NK-92 (cell line): ENCODE measurements around the gene SH2D1A.
"Not testable (repeated sequence)": the region's sequence is repeated elsewhere in the genome, so short reads cannot be mapped to it uniquely, and the experiment has no call there.

ENCODE experiments used
- DNase-seq: peaks from one replicate; lab custom pipeline; 2025; ENCODE audit not compliant: unreplicated experiment; lab: John Stamatoyannopoulos, UW

Gene SH2D1A

DNA sequence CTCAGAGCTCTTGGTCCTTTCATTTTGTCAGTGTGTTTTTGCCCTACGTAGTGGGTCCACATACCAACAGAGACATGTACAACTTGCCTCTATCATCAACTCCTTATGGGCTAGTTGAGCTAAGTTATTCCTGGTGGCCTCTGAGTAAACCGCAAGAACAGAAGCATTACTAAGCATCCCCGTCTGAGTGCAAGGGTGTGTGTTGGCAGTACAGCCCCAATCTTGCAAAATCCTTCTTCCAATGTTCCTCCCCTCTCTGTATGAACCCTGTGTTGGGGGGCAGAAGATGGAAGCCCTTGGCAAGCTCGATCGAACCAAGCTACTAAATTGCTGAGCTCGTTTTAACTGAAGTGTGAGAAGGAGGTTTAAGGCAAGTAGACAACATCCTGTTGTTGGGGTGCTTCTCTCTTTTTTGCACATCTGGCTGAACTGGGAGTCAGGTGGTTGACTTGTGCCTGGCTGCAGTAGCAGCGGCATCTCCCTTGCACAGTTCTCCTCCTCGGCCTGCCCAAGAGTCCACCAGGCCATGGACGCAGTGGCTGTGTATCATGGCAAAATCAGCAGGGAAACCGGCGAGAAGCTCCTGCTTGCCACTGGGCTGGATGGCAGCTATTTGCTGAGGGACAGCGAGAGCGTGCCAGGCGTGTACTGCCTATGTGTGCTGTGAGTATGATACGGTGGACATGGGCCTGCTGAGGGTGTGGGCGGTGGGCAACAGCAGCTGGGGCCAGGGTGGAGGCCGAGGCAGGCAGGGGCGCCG, at the start of gene SH2D1A:
Gene SH2D1A, plus strand, starts transcription at position 447 of the 760 bp plus-strand sequence. Its CDS starts 80 bp downstream, at position 527.
- DNase-seq, result no peak

GRCh38 chrX:124299323-124299722, 47.0 kb upstream of the SH2D1A start:
- DNase-seq, result not testable (repeated sequence)

DNA sequence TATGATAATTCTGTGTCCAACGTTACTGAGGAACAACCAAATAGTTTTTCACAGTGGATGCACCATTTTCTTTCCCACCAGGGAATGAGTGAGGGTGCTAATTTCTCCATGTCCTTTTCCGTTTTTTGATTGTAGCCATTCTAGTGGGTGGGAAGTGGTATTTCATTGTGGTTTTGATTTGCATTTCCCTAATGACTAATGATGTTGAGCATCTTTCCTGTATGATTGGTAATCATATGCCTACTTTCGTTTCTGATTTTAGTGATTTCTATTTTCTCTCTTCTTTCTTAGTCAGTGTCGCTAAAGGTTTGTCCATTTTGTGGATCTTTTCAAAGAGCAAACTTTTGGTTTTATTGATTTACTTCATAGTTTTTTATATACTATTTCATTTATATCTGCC, 46.0 kb upstream of the SH2D1A start:
- no peak for DNase-seq

DNA sequence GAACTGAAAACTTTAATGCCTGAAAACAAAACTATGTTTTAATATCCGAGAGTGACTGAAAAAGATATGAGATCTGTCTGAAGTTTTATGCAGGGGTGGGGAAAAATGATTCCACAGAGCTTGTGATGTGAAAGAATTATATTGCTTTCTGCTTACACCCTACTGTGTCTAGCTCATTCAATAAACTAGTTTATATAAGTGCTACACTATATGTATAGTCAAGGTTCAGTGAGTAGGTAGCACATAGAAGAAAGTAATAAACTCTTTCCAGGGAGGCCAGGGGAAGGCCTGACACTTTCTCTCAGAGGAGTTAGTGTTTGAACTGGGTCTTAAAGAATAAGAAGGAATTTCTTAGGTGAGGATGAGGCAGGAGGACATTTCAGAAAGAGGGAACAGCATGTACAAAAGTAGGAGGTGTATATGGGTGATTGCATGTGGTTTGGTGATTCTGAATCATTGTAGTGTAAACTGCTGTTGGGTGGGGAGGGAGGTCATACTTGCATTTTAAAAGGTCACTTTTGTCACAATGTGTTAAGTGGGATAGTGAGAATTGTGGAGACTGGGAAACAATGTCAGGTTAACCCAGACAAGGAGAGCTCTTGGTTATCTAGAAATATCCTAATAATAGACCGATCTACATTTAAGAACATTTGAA, 39.0 kb upstream of the SH2D1A start:
- DNase-seq, result no peak

DNA sequence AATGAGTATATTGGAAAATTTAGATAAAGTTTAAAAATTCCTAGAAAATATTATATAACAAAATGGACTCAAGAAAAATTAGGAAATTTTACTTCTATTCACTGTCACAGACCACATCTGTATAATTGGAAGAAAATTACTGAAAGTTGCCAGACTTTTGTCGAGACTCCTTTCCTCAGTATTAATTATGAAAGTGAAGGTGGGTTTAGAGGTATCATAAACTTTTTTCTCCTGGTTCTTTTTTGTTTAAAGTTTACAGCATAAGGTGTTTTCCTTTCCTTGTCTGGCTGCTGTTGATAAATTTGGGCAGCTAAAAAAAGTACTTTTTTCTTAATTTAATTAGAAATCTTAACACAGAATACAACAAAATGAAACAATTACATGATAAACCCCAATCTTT, 20.6 kb upstream of the SH2D1A start:
- DNase-seq, result no peak

- DNase-seq, result no peak
Observed at GRCh38 chrX:124328765-124329164, 17.6 kb upstream of the SH2D1A start.

DNA sequence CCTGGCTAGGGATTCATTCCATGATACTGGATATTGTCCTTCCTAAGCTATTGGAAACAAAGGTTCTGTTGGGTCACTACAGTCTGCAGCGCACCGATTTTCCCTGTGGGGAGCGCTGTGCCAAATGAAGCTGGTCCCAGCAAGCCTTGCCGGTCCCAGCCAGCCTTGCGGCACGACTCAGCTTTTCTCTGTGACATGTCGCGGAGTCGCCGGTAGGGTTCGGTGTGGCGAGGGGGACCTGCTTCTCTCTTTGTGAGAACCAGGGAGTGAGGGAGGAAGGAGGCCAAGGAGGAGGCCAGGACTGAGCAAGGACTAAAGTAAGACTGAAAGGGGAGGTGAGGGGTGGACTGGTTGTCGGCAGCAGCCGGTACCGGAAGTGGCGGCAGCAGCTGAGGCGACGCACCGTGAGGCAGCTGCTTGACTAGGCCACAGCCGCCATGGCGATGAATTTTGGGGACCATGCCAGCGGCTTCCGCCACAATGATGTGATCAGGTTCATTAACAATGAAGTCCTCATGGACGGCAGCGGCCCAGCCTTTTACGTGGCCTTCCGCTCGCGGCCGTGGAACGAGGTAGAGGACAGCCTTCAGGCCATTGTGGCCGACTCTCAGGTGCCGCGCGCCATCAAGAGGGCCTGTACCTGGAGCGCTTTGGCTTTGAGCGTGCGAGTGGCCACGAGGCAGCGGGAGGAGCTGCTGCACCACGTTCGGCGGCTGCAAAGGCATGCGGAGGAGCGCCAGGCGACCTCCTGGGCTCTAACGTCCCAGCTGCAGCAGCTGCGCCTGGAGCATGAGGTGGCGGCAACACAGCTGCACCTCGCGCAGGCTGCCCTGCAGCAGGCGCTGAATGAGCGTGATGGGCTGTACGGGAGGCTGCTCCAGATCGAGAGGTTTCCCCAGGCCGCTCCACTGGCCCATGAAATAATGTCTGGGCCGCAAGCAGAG, 13.6 kb upstream of the SH2D1A start, which contains the start of gene TEX13D:
Gene TEX13D, plus strand, starts transcription at position 180 of the 944 bp plus-strand sequence. Its CDS starts 258 bp downstream, at position 438.
- no peak for DNase-seq

DNA sequence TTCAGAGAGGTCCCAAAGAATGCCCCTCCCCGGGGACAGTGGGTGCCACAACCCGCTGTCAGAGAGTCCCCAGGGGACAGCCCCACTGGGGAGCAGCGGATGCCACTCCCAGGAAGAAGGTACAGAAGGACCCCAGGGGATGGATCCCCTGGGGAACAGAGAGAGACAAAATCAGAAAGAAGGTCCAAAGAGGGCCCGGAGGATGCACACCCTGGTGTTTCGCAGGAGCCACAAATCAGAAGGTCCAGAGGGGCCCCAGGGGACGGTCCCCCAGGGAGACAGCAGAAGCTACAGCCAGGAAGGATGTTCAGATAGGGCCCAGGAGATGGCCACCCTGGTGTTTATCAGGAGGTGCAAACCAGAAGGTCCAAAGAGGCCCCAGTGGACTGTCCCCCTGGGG, 12.5 kb upstream of the SH2D1A start:
- no peak for DNase-seq

DNA sequence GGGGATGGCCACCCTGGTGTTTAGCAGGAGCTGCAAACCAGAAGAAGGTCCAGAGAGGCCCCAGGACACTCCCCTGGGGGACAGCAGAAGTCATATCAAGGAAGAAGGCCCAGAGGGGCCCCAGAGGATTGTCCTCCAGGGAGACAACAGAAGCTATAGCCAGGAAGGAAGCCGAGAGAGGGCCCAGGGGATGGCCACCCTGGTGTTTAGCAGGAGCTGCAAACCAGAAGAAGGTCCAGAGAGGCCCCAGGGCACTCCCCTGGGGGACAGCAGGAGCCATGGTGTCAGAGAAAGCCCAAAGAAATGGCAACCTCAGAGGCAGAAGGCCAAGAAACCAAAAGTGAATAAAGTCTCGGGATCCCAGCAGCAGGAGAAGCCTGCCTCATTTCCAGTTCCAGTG, 11.8 kb upstream of the SH2D1A start:
- not testable (repeated sequence) for DNase-seq

GRCh38 chrX:124335598-124335997, 10.8 kb upstream of the SH2D1A start:
- no peak for DNase-seq

DNA sequence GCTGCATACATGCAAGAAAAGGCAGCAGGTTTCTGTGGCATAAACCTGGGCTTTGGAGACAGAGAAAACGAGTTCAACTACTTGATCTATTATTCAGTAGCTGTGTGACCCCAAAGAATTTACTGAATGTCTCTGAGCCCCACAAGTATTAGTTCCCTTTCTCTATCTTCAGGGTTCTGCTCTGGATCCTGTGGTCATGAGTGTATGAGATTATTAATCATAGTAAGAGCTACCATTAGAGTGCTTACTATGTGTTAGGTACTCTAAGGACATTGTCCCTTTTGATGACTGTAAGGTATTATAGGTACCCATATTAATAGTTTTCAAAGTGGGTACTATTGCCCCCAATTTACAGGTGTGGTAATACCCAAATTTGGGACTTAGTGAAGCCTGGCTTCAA, 8.4 kb upstream of the SH2D1A start:
- DNase-seq, result no peak

DNA sequence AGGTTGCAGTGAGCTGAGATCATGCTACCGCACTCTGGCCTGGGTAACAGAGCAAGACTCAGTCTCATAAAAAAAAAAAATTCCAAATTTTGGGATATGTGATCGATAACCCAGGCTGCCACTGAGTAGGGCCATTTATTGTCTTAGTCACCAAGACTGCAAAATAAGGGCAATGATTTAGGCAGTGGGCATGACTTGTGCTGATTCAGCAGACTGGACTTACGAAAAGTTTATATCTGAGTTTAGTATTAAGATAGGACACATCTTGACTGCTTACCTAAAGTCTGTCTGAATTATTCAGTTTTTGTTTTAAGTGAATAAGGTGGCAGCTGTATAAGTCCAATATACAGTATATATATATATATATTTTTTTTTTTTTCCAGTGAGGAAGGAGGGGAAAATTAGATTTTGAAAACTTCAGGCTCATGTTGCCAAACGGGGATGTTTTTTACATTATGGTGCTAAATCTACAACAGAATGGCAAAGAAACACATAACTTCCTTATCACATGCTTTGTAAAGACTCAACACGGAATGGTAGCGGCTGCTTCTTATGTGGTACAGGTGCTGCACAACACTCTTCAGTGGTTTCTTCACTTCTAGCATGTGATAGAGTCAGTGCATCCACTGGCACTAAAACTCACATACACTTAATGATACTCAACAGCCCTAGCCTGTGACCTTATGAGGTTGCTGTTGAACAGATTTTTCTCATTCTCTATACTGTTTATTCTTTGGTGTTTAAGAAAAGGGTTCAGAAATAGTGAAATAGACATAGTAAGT, 7.4 kb upstream of the SH2D1A start:
- DNase-seq, result no peak

GRCh38 chrX:124341396-124342132, 4.8 kb upstream of the SH2D1A start:
- DNase-seq, result no peak

DNA sequence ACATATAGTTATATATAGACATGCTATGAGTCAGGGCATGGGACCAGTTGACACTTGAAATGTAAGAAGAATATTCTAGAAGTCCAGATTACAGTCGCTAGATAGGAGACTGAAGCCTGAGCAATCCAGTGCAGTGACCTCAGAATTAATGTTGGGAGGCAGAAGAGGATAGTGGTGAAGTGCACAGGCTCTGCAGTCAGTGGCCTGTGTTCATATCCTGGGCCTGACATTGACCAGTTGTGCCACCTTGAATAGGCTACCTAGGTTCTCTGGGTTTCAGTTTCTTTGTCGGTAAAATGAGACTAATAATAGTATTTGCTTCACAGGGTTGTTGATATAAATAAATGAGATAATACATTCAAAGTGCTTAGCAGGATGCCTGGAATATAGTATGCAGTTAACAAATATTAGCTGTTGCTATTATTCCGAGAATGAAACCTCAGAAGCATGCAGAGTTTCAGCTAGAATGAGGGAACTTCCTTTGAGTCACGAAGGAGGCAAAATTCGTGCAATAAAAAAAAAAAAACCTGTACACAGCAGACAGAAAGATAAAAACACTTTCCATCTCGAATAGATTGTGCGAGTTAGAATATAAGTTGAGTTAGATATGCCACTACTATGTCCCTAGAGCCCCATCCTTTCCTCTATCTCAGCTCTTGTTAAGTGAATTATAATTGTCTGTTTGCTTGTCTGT, 4.0 kb upstream of the SH2D1A start:
- DNase-seq, result no peak

DNA sequence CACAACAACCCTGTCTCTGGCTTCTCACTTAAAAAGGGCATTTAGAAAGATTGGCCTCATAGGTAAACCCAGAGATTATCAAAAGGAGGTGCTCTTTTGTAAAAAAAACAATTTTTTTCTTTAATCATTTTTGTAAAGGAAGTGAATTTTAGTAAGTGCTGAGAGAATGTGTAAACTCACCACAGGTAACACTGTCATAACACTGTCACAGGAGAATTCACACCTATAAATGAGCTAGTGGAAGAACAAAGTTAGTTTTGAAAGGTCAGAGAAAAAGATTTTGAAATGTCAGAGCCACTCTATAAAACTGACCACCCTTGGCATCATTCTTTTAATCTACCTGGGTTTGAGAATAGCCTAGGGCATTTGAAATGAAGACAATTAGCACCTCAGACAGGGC, 3.3 kb upstream of the SH2D1A start:
- DNase-seq, result no peak

DNA sequence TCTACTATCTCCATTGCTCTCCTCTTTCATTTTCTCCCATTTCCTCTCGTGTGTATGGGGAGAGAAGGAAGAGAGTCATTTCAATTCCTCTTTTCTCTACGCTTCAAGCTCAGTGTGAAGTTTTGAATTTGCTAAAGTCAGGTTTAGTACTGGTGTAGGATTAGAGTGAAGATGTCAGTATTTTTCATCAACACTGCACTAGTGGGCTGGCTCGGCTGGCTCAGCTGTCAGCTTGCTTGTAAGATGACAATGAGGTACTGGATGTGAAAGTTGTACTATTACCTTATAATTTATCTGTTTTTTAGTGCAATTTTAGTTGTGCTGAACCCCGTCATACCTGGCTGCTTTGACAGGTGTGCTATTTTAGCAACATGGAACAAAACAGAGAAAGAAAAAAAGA, 2.1 kb upstream of the SH2D1A start:
- DNase-seq, result no peak

GRCh38 chrX:124346877-124347241, 496 bp downstream of the SH2D1A start:
- no peak for DNase-seq

- DNase-seq, result no peak
Observed at GRCh38 chrX:124347242-124347641, 879 bp downstream of the SH2D1A start.

DNA sequence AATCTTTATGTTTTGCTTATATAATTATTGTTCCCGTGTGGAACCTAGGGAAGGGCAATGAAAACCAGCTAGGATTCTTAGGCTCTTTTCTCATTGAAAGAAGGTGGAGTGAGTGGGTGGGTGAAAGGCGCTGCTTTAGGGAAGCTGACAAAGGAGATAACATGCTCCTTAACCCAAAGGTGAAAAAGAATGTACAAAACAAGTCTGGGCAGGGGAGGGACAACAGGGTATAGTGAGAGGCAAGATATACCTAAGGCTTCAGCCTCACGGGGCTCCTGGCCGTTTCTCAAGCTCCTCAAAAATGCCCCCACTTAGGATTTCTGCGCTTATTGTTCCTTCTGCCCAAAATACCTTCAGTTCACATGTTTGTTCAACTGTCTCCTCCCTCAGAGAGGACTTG, 1.8 kb downstream of the SH2D1A start:
- no peak for DNase-seq
